Astrocyte of the cerebellum (primary cell): ENCODE results near the gene BCAM.

Source experiments
- DNase-seq: peaks from one replicate; pipeline ENCODE4 v3.0.0-alpha.2; 2011; ENCODE audit warnings: low read depth
- H3K4me3 ChIP-seq: 2 replicates; pipeline ENCODE4 v1.5.1; 2011; ENCODE audit warnings: mild to moderate bottlenecking, low read depth, low read length, moderate library complexity
- in situ Hi-C: cut with HindIII; loops from 2 replicates; pipeline ENCODE4 v1.10.0; 2017; ENCODE audit warnings: low sequenced_read_pairs
- TF ChIP-seq, protein P1 (sequence below): IDR thresholded peaks from 2 replicates; pipeline ENCODE4 v1.5.1; 2012; ENCODE audit warnings: low read length, low read depth, moderate library complexity, mild to moderate bottlenecking; ENCODE audit errors: missing control alignments

BCAM gene

GRCh38 chr19:44789943-44790483, 18.9 kb upstream of the BCAM start:
- TF ChIP-seq, protein P1, sequence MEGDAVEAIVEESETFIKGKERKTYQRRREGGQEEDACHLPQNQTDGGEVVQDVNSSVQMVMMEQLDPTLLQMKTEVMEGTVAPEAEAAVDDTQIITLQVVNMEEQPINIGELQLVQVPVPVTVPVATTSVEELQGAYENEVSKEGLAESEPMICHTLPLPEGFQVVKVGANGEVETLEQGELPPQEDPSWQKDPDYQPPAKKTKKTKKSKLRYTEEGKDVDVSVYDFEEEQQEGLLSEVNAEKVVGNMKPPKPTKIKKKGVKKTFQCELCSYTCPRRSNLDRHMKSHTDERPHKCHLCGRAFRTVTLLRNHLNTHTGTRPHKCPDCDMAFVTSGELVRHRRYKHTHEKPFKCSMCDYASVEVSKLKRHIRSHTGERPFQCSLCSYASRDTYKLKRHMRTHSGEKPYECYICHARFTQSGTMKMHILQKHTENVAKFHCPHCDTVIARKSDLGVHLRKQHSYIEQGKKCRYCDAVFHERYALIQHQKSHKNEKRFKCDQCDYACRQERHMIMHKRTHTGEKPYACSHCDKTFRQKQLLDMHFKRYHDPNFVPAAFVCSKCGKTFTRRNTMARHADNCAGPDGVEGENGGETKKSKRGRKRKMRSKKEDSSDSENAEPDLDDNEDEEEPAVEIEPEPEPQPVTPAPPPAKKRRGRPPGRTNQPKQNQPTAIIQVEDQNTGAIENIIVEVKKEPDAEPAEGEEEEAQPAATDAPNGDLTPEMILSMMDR, result no peak
- no peak for DNase-seq
- no peak overlapping the region for H3K4me3 ChIP-seq
- in situ Hi-C loops, result no loop called here

- H3K4me3 ChIP-seq, result no peak overlapping the region
- TF ChIP-seq, protein P1, result no peak
- DNase-seq, result no peak
- in situ Hi-C loops, result no loop called here
These were observed 16.6 kb upstream of the BCAM start for GRCh38 chr19:44792281-44792680.

GRCh38 chr19:44794610-44795009, 14.3 kb upstream of the BCAM start:
- no peak overlapping the region for H3K4me3 ChIP-seq
- no peak for DNase-seq
- TF ChIP-seq, protein P1, result no peak
- in situ Hi-C loops, result loop anchor here (5.0 kb wide), 1 partner anchor 43 kb away; no protein-coding TSS in a partner anchor

DNA sequence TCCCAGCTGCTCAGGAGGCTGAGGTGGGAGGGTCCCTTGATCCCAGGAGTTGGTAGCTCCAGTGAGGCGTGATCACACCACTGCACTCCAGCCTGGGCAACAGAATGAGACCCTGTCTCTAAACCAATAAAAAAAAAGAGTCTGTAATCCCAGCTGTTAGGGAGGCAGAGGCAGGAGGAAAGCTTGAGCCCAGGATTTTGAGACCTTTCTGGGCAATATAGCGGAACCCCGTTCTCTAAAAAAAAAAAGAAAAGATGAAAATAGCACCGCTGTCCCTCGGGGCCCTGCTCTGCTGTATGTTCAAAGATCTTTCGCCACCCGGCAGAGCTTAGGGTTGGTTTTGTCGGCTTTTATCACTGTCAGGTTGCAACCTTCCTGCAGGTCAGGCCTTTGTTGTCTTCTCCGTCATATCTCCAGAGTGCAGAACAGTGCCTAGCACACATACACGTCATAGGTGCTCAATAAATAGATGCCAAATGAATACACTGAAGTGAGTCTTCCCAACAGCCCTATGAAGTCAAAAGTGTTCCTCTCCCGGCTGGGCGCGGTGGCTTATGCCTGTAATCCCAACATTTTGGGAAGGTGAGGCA, 13.4 kb upstream of the BCAM start:
- DNase-seq, result no peak
- TF ChIP-seq, protein P1, result no peak
- in situ Hi-C loops, result loop anchor here (5.0 kb wide), 1 partner anchor 42 kb away; no protein-coding TSS in a partner anchor

GRCh38 chr19:44796701-44797115, 12.2 kb upstream of the BCAM start:
- TF ChIP-seq, protein P1, result no peak
- in situ Hi-C loops, result loop anchor here (5.0 kb wide), 1 partner anchor 41 kb away; no protein-coding TSS in a partner anchor
- H3K4me3 ChIP-seq, result no peak overlapping the region
- no peak for DNase-seq

More for the DNA sequence above, 13.4 kb upstream of the BCAM start:
- H3K4me3 ChIP-seq, result no peak overlapping the region

DNA sequence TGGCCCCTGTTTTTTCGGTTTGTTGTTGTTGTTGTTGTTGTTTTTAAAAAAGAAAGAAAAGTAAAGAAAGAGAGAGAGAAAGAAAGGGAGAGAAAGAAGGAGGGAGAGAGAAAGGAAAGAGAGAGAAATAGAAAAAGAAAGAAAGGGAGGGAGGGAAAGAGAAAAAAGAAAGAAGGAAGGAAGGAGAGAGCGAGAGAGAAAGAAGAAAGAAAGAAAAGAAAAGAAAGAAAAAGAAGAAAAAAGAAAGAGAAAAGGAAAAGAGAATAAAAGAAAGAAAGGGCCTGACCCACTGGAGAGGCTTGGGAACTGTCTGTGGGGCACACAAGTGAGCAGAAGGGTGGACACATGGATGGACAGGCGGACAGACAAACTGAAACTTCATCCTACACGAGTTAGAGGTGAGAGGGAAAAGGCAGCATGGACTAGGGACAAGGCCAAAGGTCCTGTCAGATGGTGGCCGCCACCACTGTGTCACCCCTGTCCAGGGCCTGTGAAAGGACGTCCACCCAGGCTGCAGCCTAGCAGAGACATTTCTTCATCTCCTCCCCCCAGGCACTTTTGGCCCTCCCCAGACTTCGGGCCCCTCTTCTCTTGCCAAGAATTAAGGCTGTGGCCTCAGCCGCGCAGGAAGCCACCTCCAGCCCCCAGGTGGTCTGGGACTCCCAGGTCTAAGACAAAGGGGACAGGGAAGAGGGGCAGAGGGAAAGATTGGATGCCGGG, 9.1 kb upstream of the BCAM start:
- TF ChIP-seq, protein P1, result no peak
- H3K4me3 ChIP-seq, result no peak overlapping the region
- no peak for DNase-seq
- in situ Hi-C loops, result loop anchor here (5.0 kb wide), 1 partner anchor 38 kb away; no protein-coding TSS in a partner anchor
